ENCODE measurements around the gene HMGN1. TPM values are rescaled to one million over a fixed set of nuclear protein-coding genes. Genes with fewer than 3 reads are reported as not detected.

Gene HMGN1
- total and polyA plus RNA-seq, 4 experiments from 2014 or later, result 193 to 358 (median 236) TPM

DNA sequence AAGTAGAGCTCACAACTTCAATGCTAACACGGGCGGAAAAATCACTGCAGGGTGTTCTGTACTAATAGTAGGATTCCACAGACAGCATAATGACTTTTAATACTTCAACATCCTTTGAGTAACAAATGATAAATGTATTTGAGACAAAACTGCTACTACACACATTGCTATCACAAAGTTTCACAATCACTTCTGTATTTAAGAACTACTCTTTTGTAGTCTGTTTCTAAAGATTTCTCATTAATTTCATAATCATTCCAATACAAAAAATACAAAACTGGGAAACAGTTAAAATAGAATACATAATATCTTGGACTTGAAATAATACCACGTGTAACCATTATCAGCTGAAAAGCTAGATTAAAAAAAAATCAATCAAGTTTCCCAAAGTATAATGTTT is 2.7 kb downstream of the HMGN1 start:
- Mint-ChIP-seq H3K4me3 (peak overlapping the region in 7 of 8 donors; percentile 32 to 94 (median 76)), H3K27me3 (no peaks in the 10 kb centered on the region), H3K27ac (peak overlapping the region in 5 of 7 donors; percentile 48 to 85 (median 72)), H3K4me1 (peaks cover 27 to 52% (median 37%) of the 10 kb centered on the region in 4 donors), H3K36me3 (peaks cover 36 to 56% of the 10 kb centered on the region in 2 donors), H3K9me3 (no peaks in the 10 kb centered on the region)
- POLR2A ChIA-PET (ENCODE audit: partially characterized antibody), result interaction anchor here (1.5 to 6.6 kb wide), 4 partner anchors 32 to 93 kb away, joined by 3 to 197 read pairs (median 18); partner anchors contain the start of gene BRWD1
- Histone ChIP-seq H3K27me3 (ENCODE audit: insufficient read depth, low read length) (no peaks in the 10 kb centered on the region), H3K9me3 (ENCODE audit: control insufficient read depth in 1 of 2, low read length in 2 of 2) (no peaks in the 10 kb centered on the region), H3K4me1 (ENCODE audit: insufficient read depth, low read length) (peaks cover 47% of the 10 kb centered on the region), H3K36me3 (ENCODE audit: insufficient read depth, low read length) (peaks cover 25% of the 10 kb centered on the region), H3K27ac (ENCODE audit: low read depth, low read length) (no peak overlapping the region), H3K4me3 (ENCODE audit: low read length in 2 of 2) (no peak overlapping the region)
- DNase-seq, result no peak
- CTCF ChIA-PET (ENCODE audit: partially characterized antibody), result interaction anchor here (1.2 to 1.4 kb wide), 2 partner anchors 14 to 30 kb away, joined by 3 to 4 read pairs; no protein-coding TSS in a partner anchor
- intact Hi-C loops (cut with micrococcal nuclease), result no loop called here

DNA sequence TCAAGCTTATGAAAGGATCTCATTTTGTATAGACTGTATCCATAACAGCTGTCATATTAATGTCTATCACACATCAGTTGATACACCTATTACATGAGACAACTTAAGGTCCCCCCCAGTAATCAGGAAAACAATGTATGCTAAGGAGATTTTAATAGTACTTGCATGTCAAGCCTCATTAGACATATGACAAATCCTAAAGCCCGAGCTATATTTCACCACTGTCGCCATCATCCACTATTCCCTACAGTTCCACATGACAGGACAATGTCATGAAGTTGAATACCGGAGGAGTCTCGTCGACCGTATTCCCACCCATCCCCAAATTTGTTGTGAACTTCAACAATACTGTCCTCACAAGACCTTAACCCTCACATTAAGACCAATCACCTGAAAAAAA is 3.4 kb downstream of the HMGN1 start:
- Mint-ChIP-seq H3K4me1 (peaks cover 27 to 49% (median 36%) of the 10 kb centered on the region in 4 donors), H3K36me3 (peaks cover 41 to 58% of the 10 kb centered on the region in 2 donors), H3K27me3 (no peaks in the 10 kb centered on the region), H3K9me3 (no peaks in the 10 kb centered on the region), H3K27ac (peak overlapping the region in 2 of 7 donors; percentile 28 to 77), H3K4me3 (peak overlapping the region in 4 of 8 donors; percentile 1 to 40 (median 26))
- Histone ChIP-seq H3K9me3 (ENCODE audit: control insufficient read depth in 1 of 2, low read length in 2 of 2) (no peaks in the 10 kb centered on the region), H3K4me3 (ENCODE audit: low read length in 2 of 2) (no peak overlapping the region), H3K36me3 (ENCODE audit: insufficient read depth, low read length) (peaks cover 25% of the 10 kb centered on the region), H3K27me3 (ENCODE audit: insufficient read depth, low read length) (no peaks in the 10 kb centered on the region), H3K4me1 (ENCODE audit: insufficient read depth, low read length) (peaks cover 45% of the 10 kb centered on the region), H3K27ac (ENCODE audit: low read depth, low read length) (no peak overlapping the region)
- intact Hi-C loops (cut with micrococcal nuclease), result no loop called here
- DNase-seq, result no peak
- POLR2A ChIA-PET (ENCODE audit: partially characterized antibody), result interaction anchor here (1.5 to 6.6 kb wide), 3 partner anchors 31 to 93 kb away, joined by 3 to 197 read pairs (median 4); partner anchors contain the start of gene BRWD1
- CTCF ChIA-PET (ENCODE audit: partially characterized antibody), result interaction anchor here (1.0 to 1.4 kb wide), 3 partner anchors 14 to 42 kb away, joined by 3 to 4 read pairs (median 3); no protein-coding TSS in a partner anchor

GRCh38 chr21:39344848-39345247 is 4.0 kb downstream of the HMGN1 start:
- ChIA-PET CTCF (ENCODE audit: partially characterized antibody) (interaction anchor here (1.0 kb wide), 1 partner anchor 43 kb away, joined by 3 read pairs; no protein-coding TSS in a partner anchor), POLR2A (ENCODE audit: partially characterized antibody) (interaction anchor here (6.6 kb wide), 1 partner anchor 31 kb away, joined by 197 read pairs; the partner anchor contains the start of gene BRWD1)
- no peaks in the 10 kb centered on the region for H3K27me3 Mint-ChIP-seq
- peaks cover 41 to 58% of the 10 kb centered on the region in 2 donors for H3K36me3 Mint-ChIP-seq
- peak overlapping the region in 2 of 8 donors; percentile 40 to 44 for H3K4me3 Mint-ChIP-seq
- Histone ChIP-seq H3K4me3 (ENCODE audit: low read length in 2 of 2) (no peak overlapping the region), H3K36me3 (ENCODE audit: insufficient read depth, low read length) (peaks cover 25% of the 10 kb centered on the region), H3K4me1 (ENCODE audit: insufficient read depth, low read length) (peaks cover 40% of the 10 kb centered on the region), H3K27ac (ENCODE audit: low read depth, low read length) (no peak overlapping the region), H3K27me3 (ENCODE audit: insufficient read depth, low read length) (no peaks in the 10 kb centered on the region), H3K9me3 (ENCODE audit: control insufficient read depth in 1 of 2, low read length in 2 of 2) (no peaks in the 10 kb centered on the region)
- H3K9me3 Mint-ChIP-seq, result no peaks in the 10 kb centered on the region
- intact Hi-C loops (cut with micrococcal nuclease), result no loop called here
- DNase-seq, result no peak
- H3K4me1 Mint-ChIP-seq, result peaks cover 25 to 44% (median 33%) of the 10 kb centered on the region in 4 donors
- peak overlapping the region in 5 of 7 donors; percentile 15 to 77 (median 30) for H3K27ac Mint-ChIP-seq

DNA sequence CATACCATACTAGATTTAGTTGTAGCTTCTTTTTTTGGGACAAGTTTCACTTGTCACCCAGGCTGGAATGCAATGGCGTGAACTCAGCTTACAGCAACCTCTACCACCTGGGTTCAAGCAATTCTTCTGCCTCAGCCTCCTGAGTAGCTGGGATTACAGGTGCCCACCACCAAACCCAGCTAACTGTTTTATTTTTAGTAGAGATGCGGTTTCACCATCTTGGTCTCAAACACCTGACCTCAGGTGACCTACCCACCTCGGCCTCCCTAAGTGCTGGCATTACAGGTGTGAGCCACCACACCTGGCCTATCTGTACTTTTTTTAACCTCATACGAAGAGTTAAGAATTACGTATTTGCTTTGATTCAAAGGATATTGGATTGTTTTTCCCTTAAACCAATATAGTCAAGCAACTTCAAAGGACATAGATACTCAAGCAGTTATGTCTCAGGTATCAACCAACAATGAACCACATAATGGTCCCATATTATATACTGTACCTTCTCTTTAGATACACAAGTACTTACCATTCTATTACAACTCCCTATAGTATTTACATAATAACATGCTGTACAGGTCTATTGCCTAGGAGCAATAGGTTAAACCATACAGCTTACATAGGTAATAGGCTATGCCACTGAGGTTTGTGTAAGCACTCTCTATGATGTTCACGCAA is 7.5 kb downstream of the HMGN1 start:
- no peak overlapping the region for H3K4me3 Mint-ChIP-seq
- CTCF ChIA-PET (ENCODE audit: partially characterized antibody), result no interaction called here
- POLR2A ChIA-PET (ENCODE audit: partially characterized antibody), result no interaction called here

DNA sequence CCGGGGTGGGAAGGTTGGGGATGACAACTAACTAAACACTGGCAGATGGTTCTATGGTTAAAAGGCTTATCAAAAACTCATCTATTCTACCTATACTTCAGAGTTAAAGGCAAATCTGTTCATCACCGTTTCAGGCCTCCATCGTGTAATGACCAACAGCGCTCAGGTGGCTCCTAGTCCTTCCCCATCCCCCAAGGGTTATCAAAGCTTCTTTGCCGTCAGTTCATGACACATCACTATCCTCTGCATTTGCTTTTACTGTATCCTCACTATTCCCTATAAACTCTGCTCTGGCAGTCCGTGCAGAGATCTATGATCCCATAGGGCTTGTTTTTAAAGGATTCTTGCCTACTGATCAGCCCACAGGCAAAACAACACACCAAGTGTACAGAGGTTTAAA is 8.2 kb downstream of the HMGN1 start:
- ChIA-PET CTCF (ENCODE audit: partially characterized antibody) (no interaction called here), POLR2A (ENCODE audit: partially characterized antibody) (no interaction called here)
- no peak overlapping the region for H3K27ac ChIP-seq (ENCODE audit: low read depth, low read length)
- intact Hi-C loops (cut with micrococcal nuclease), result no loop called here
- H3K9me3 Mint-ChIP-seq, result no peaks in the 10 kb centered on the region
- H3K4me1 Mint-ChIP-seq, result peaks cover 8 to 15% (median 12%) of the 10 kb centered on the region in 4 donors
- no peaks in the 10 kb centered on the region for H3K27me3 Mint-ChIP-seq
- peaks cover 14% of the 10 kb centered on the region for H3K4me1 ChIP-seq (ENCODE audit: insufficient read depth, low read length)
- H3K36me3 ChIP-seq (ENCODE audit: insufficient read depth, low read length), result peaks cover 21% of the 10 kb centered on the region
- H3K27ac Mint-ChIP-seq, result peak overlapping the region in 2 of 7 donors; percentile 13 to 36
- H3K27me3 ChIP-seq (ENCODE audit: insufficient read depth, low read length), result no peaks in the 10 kb centered on the region
- no peak for DNase-seq
- H3K36me3 Mint-ChIP-seq, result peaks cover 30 to 42% of the 10 kb centered on the region in 2 donors
- no peak overlapping the region for H3K4me3 ChIP-seq (ENCODE audit: low read length in 2 of 2)
- H3K9me3 ChIP-seq (ENCODE audit: control insufficient read depth in 1 of 2, low read length in 2 of 2), result no peaks in the 10 kb centered on the region
- H3K4me3 Mint-ChIP-seq, result no peak overlapping the region

More for the DNA sequence above, 7.5 kb downstream of the HMGN1 start:
- Histone ChIP-seq H3K4me1 (ENCODE audit: insufficient read depth, low read length) (peaks cover 21% of the 10 kb centered on the region), H3K9me3 (ENCODE audit: control insufficient read depth in 1 of 2, low read length in 2 of 2) (no peaks in the 10 kb centered on the region), H3K27me3 (ENCODE audit: insufficient read depth, low read length) (no peaks in the 10 kb centered on the region), H3K27ac (ENCODE audit: low read depth, low read length) (no peak overlapping the region), H3K4me3 (ENCODE audit: low read length in 2 of 2) (no peak overlapping the region), H3K36me3 (ENCODE audit: insufficient read depth, low read length) (peaks cover 25% of the 10 kb centered on the region)
- intact Hi-C loops (cut with micrococcal nuclease), result no loop called here
- Mint-ChIP-seq H3K9me3 (no peaks in the 10 kb centered on the region), H3K27ac (no peak overlapping the region), H3K4me1 (peaks cover 14 to 22% (median 18%) of the 10 kb centered on the region in 4 donors), H3K27me3 (no peaks in the 10 kb centered on the region), H3K36me3 (peaks cover 32 to 47% of the 10 kb centered on the region in 2 donors)
- DNase-seq, result no peak

DNA sequence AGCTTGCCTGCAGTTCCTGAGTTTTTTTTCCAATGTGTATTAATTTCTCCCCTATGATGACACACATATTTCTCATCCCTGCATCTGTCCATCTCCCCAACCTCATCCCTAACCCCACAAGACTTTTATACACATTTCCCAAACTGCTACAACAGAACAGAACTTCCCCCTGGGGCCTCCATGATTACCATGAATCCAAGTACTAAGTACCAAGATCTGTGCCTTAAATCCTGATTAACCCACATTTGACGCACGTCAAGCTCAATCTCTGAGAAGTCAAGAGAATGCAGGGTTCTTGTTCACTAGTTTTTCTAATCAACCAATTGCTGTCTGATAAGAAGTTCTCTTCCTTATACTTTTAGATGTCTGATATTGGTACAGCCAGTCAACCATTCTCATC is 9.7 kb downstream of the HMGN1 start:
- Histone ChIP-seq H3K27ac (ENCODE audit: low read depth, low read length) (no peak overlapping the region), H3K4me3 (ENCODE audit: low read length in 2 of 2) (no peak overlapping the region), H3K36me3 (ENCODE audit: insufficient read depth, low read length) (peaks cover 15% of the 10 kb centered on the region), H3K4me1 (ENCODE audit: insufficient read depth, low read length) (no peaks in the 10 kb centered on the region), H3K27me3 (ENCODE audit: insufficient read depth, low read length) (no peaks in the 10 kb centered on the region), H3K9me3 (ENCODE audit: control insufficient read depth in 1 of 2, low read length in 2 of 2) (no peaks in the 10 kb centered on the region)
- Mint-ChIP-seq H3K4me1 (peaks cover 0 to 5% (median 2%) of the 10 kb centered on the region in 4 donors), H3K9me3 (no peaks in the 10 kb centered on the region), H3K36me3 (peaks cover 21 to 30% of the 10 kb centered on the region in 2 donors), H3K27me3 (no peaks in the 10 kb centered on the region), H3K4me3 (no peak overlapping the region), H3K27ac (peak overlapping the region in 1 of 7 donors; percentile 20)
- ChIA-PET POLR2A (ENCODE audit: partially characterized antibody) (interaction anchor here (2.5 kb wide), 1 partner anchor 8 kb away, joined by 14 read pairs; no protein-coding TSS in a partner anchor), CTCF (ENCODE audit: partially characterized antibody) (interaction anchor here (1.0 kb wide), 1 partner anchor 34 kb away, joined by 3 read pairs; no protein-coding TSS in a partner anchor)
- intact Hi-C loops (cut with micrococcal nuclease), result no loop called here
- DNase-seq, result no peak

GRCh38 chr21:39336457-39337008 is 12.4 kb downstream of the HMGN1 start:
- POLR2A ChIA-PET (ENCODE audit: partially characterized antibody), result interaction anchor here (0.7 kb wide), 1 partner anchor 53 kb away, joined by 5 read pairs; no protein-coding TSS in a partner anchor
- H3K36me3 Mint-ChIP-seq, result peaks cover 5 to 6% of the 10 kb centered on the region in 2 donors
- H3K4me3 Mint-ChIP-seq, result no peak overlapping the region

More at GRCh38 chr21:39336457-39337008, 12.4 kb downstream of the HMGN1 start:
- Mint-ChIP-seq H3K27me3 (no peaks in the 10 kb centered on the region), H3K9me3 (no peaks in the 10 kb centered on the region), H3K27ac (no peak overlapping the region), H3K4me1 (no peaks in the 10 kb centered on the region)
- DNase-seq, result no peak
- intact Hi-C loops (cut with micrococcal nuclease), result no loop called here
- Histone ChIP-seq H3K36me3 (ENCODE audit: insufficient read depth, low read length) (peaks cover 2% of the 10 kb centered on the region), H3K27ac (ENCODE audit: low read depth, low read length) (no peak overlapping the region), H3K4me1 (ENCODE audit: insufficient read depth, low read length) (no peaks in the 10 kb centered on the region), H3K9me3 (ENCODE audit: control insufficient read depth in 1 of 2, low read length in 2 of 2) (no peaks in the 10 kb centered on the region), H3K27me3 (ENCODE audit: insufficient read depth, low read length) (no peaks in the 10 kb centered on the region), H3K4me3 (ENCODE audit: low read length in 2 of 2) (no peak overlapping the region)
- CTCF ChIA-PET (ENCODE audit: partially characterized antibody), result interaction anchor here (0.9 to 1.2 kb wide), 2 partner anchors 12 to 153 kb away, joined by 3 read pairs; partner anchors contain the start of gene PSMG1

Data from CD4-positive, alpha-beta memory T cell (primary cell).